Omental fat pad (tissue), 4 donors: ENCODE data around the gene SLC2A11. TPM values are rescaled to one million over a fixed set of nuclear protein-coding genes. Genes with fewer than 3 reads are reported as not detected.
A peak's percentile ranks its signal among the peaks of the same experiment; 100 is the strongest.

Source experiments
- ATAC-seq: fragments of 150-250 bp; one replicate; pipeline ENCODE4 v1.9.1; 2016; ENCODE audit warnings: mild to moderate bottlenecking, moderate library complexity; ENCODE audit not compliant: low FRiP score
- DNase-seq: peaks from one replicate; pipeline ENCODE4 v3.0.0-alpha.2; 2019; ENCODE audit warnings: low spot score
- total RNA-seq, 4 donors: library from RNA; depleted of rRNA; stranded (reverse); fragments of >200 nt; gene quantifications; one replicate each; pipeline ENCODE4 v1.1.0, GENCODE V29; 2016
- TF ChIP-seq, protein P1 (sequence below), 3 donors: fragments of 450-650 bp; IDR thresholded peaks; one replicate each; pipeline ENCODE4 v1.5.1; 2016 to 2017; ENCODE audit warnings: antibody characterized with exemption in 3 of 3, mild to moderate bottlenecking in 3 of 3, moderate library complexity in 2 of 3

The SLC2A11 gene
- total RNA-seq, 4 donors from 2014 or later = 3.1 to 9.2 (median 7.5) TPM

DNA sequence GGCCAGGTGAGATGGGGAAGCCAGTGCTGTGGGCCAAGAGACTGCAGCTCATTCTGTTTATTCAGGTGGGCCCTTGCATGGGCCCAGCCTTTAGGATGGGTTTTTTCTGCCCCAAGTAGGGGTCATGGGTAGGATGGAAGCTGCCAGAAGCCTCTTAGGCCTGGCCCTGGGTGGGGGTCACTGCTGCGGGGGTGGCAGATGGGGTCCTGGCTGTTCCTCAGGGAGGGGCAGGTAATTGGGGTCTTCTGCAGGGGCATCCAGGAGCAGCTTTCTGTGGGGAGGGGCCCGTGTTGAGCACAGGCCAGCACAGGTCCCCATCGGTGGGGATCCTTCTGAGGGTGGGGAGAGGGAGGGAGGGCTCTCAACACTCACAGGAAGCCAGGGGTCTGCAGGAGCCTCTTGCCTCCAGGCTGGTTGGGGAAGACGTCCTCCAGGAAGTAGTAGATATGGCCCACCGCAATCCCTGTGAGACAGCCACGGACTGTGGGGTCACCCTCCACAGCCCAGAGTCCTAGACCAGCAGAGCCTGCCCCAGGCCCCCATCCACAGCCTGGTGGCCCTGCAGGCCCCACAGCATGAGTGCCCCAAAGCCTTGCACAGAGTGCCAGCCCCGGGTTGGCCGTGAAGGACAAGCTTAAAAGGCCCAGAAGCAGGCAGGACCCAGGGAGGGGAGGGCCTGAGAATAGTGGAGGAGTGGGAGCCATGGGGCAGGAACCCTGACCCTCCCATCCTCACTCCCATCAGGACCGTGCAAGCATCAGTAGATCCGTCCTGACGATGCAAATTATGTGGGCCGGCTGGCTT is 20.8 kb upstream of the SLC2A11 start:
- TF ChIP-seq, protein P1, sequence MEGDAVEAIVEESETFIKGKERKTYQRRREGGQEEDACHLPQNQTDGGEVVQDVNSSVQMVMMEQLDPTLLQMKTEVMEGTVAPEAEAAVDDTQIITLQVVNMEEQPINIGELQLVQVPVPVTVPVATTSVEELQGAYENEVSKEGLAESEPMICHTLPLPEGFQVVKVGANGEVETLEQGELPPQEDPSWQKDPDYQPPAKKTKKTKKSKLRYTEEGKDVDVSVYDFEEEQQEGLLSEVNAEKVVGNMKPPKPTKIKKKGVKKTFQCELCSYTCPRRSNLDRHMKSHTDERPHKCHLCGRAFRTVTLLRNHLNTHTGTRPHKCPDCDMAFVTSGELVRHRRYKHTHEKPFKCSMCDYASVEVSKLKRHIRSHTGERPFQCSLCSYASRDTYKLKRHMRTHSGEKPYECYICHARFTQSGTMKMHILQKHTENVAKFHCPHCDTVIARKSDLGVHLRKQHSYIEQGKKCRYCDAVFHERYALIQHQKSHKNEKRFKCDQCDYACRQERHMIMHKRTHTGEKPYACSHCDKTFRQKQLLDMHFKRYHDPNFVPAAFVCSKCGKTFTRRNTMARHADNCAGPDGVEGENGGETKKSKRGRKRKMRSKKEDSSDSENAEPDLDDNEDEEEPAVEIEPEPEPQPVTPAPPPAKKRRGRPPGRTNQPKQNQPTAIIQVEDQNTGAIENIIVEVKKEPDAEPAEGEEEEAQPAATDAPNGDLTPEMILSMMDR (IDR thresholded peaks at IDR 0.05) = no peak
- no peak for DNase-seq
- no peak for ATAC-seq

DNA sequence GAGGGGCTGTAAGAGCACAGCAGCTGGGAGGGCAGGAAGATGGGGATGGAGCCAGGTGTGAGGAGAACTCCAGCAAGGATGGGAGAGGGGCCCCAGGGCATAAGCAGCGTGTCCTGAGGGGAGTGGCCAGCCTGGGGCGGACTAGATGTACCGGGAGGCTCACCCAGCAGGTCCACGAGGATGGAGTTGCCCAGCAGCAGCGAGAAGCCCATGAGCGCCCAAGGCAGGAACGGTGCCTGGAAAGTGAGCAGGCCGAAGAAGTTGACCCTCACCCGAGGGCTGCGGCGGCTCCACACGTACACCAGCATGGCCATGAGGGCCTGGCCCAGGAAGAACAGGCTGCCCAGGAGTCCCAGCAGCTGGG is 20.2 kb upstream of the SLC2A11 start:
- DNase-seq (no peak), ATAC-seq (no peak)
- TF ChIP-seq, protein P1 (IDR thresholded peaks at IDR 0.05) = no peak

DNA sequence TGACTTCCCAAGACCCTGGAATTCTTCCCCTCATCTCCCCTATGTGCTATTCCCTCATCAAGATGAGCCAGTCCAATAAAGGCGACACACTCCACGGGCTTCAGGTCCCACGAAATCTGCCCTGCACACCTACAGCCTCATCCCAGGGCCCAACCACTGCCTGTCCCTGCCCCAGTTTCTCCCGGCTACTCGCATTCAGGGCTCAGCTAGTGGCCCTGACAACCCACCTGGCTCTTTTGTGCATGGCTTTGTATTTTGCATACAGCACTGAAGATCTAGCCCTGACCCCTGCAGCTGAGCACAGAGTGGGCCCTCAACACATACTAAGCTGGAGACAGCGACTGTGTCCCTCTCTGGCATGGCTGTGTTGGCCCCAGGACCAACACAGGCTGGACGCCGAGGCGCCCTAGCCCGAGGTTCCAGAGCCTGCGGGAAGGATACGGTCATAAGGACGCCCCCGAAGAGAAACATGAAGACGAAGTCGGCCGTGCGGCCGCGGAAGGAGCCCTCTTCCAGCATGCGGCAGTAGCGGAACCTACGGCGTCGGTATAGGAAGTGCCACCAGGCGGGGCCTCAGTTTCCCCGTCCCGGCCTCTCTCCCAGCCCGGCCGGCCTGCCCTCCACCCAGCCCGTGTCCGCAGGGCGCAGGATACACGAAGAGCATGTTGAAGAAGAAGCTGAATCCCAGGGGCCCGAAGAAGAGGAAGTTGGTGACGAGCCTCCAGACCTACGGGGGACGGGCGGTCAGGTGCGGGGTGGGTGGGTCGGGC is 19.6 kb upstream of the SLC2A11 start:
- TF ChIP-seq, protein P1 (IDR thresholded peaks at IDR 0.05) = no peak
- ATAC-seq = no peak
- no peak for DNase-seq

DNA sequence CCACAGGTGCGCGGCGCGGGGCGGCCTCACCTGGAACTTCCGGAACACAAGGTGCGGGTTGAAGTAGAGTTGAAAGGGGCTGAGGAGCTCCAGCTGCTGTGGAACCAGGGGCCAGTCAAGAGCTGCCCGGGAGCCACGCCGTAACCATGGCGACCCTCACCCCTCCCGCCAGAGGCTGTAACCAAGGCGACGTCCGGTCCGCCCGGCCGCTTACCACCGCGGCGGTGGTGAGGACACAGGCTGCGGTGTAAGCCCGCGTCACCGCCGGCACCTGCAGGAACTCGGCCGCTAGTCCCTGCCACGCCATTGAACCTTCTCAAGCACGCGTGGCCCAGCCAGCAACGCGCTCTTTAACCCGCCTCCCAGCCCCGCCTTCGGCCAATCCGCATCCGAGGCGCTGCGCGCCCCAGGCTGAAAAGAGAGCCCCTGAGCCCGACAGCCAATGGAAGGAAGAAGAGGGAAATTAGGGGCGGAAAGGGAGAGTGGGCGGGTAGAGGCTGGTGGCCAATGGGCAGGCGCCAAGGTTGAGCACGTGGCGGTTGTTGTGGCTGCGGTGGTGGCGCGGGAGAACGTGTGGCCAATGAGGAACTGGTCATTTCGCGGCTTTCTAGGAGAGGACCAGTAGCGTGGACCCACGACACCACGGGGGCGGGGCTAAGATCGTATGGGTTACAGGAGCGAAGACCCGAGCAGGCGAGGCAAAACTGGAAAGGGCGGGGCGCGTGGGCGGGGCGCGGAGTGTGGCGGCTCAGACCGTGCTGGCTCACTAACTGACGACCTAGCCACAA is 18.8 kb upstream of the SLC2A11 start, which contains the start of gene DERL3:
Gene DERL3 (minus strand): TSS at position 326 of the 788 bp plus-strand sequence. CDS start 19 bp downstream, at position 307.
- peak; percentile 99 for DNase-seq
- TF ChIP-seq, protein P1 (IDR thresholded peaks at IDR 0.05) = no peak
- ATAC-seq = peak; percentile 93

DNA sequence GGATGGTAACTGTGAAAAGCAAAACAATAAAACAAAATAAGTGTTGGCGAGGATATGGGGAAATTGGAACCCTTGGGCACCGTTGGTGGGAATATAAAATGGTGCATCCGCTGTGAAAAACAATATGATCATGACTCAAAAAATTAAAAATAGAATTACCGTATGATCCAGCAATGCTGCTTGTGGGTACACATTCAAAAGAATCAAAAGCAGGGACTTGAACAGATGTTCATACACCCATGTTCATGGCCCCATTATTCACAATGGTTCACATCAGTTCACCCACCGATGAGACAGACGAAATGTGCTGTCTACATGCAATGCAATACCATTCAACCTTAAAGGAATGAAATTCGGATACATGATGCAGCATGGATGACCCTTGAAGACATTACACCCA is 17.6 kb upstream of the SLC2A11 start:
- DNase-seq = no peak
- no peak for ATAC-seq
- TF ChIP-seq, protein P1 (IDR thresholded peaks at IDR 0.05) = no peak

DNA sequence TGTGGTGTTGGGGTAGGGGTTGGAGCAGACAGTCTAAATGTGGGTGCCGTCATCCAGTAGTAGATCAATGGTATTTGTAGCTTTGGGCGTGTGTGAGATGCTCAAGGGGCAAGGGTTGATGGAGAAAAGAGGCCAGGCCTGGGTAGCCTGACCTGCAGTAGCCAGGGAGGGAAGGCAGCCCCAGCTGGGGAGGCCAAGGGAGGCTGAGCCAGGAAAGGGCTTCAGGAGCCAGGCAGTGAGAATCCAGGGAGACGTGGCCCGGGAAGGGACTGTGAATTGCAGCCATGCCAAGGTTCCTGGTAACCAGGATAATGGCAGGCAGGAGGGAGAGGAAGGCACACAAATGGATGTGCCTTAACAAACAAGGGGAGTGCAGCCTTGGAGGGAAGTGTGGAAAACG is 16.4 kb upstream of the SLC2A11 start:
- TF ChIP-seq, protein P1 (IDR thresholded peaks at IDR 0.05) = no peak
- ATAC-seq (no peak), DNase-seq (no peak)
